ENCODE results near the gene HECW1.

HECW1 gene

DNA sequence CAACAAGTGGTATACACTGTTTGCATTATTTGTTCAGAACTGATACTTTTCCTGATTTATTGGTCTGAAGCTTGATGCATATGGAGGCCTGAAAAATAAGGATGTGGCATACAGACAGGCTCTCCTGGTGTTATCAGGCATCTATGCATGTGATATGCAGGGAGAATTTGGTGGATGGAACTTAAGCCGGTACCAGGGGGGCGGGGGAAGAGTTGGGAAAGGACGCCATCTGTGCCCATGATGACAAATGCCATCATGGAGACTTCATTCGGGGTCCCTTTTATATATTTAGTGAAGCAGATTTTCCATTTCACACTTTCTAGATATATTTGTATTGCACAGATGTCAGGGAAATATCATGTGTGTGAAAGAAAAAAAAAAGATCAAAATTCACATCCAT is 5.4 kb downstream of the HECW1 start:
- CTCF ChIA-PET: no interaction called here
- WGBS (ENCODE audit: insufficient coverage): 90% methylated on average over 2 of the region's 4 CpGs
- Histone ChIP-seq H3K4me1 (ENCODE audit: control extremely low read depth in 1 of 4, control insufficient read depth in 4 of 4, insufficient read depth in 4 of 4, low read length in 3 of 4) (peaks cover 0 to 12% (median 6%) of the 10 kb centered on the region in 4 experiments), H3K9me3 (ENCODE audit: control extremely low read depth in 1 of 5, control insufficient read depth in 4 of 5, insufficient read depth in 2 of 5, low read depth in 1 of 5, low read length in 4 of 5) (peaks cover 0 to 2% (median 0%) of the 10 kb centered on the region in 5 experiments), H3K27me3 (replicated peaks in 2 of 5; ENCODE audit: control insufficient read depth in 4 of 5, insufficient read depth in 5 of 5, low read length in 4 of 5) (peaks cover 12 to 81% (median 51%) of the 10 kb centered on the region in 5 experiments), H3K36me3 (ENCODE audit: control insufficient read depth in 4 of 4, insufficient read depth in 4 of 4, low read length in 3 of 4) (no peaks in the 10 kb centered on the region), H3K27ac (ENCODE audit: insufficient read depth in 1 of 2, low read depth in 1 of 2, low read length in 2 of 2, poor library complexity in 1 of 2, severe bottlenecking in 2 of 2) (no peak overlapping the region), H3K4me3 (ENCODE audit: control insufficient read depth in 1 of 7, extremely low read depth in 1 of 7, insufficient read depth in 4 of 7, low read depth in 2 of 7, low read length in 6 of 7) (no peak overlapping the region)
- POLR2A ChIA-PET: no interaction called here
- DNase-seq: no peak

DNA sequence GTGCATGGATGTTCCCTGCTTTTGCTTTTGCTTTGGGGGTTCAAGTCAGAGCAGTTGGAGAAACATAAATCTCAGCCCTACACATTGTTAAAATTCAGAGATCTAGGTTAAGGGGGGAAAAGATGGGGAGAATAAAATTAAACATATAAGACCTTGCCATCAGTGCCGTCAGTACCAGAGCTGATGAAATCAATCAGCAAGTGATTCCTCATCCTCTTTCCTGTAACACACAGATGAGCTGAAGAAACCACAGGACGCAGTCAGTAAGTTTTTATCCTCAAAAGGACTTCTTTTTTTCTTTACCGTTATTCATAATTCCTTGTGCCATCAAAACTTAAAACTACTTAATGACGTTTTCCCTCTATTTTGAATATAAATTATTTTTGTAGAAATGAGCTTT is 5.9 kb downstream of the HECW1 start:
- peaks cover 0 to 7% (median 4%) of the 10 kb centered on the region in 4 experiments for H3K4me1 ChIP-seq (ENCODE audit: control extremely low read depth in 1 of 4, control insufficient read depth in 4 of 4, insufficient read depth in 4 of 4, low read length in 3 of 4)
- WGBS (ENCODE audit: insufficient coverage): no CpG with 5 or more reads among the region's 4 CpGs
- H3K9me3 ChIP-seq (ENCODE audit: control extremely low read depth in 1 of 5, control insufficient read depth in 4 of 5, insufficient read depth in 2 of 5, low read depth in 1 of 5, low read length in 4 of 5): peaks cover 0 to 2% (median 0%) of the 10 kb centered on the region in 5 experiments
- peaks cover 12 to 80% (median 46%) of the 10 kb centered on the region in 5 experiments for H3K27me3 ChIP-seq (replicated peaks in 2 of 5; ENCODE audit: control insufficient read depth in 4 of 5, insufficient read depth in 5 of 5, low read length in 4 of 5)
- H3K36me3 ChIP-seq (ENCODE audit: control insufficient read depth in 4 of 4, insufficient read depth in 4 of 4, low read length in 3 of 4): no peaks in the 10 kb centered on the region
- ChIA-PET POLR2A (no interaction called here), CTCF (no interaction called here)
- DNase-seq: no peak
- H3K4me3 ChIP-seq (ENCODE audit: control insufficient read depth in 1 of 7, extremely low read depth in 1 of 7, insufficient read depth in 4 of 7, low read depth in 2 of 7, low read length in 6 of 7): no peak overlapping the region
- H3K27ac ChIP-seq (ENCODE audit: insufficient read depth in 1 of 2, low read depth in 1 of 2, low read length in 2 of 2, poor library complexity in 1 of 2, severe bottlenecking in 2 of 2): no peak overlapping the region

DNA sequence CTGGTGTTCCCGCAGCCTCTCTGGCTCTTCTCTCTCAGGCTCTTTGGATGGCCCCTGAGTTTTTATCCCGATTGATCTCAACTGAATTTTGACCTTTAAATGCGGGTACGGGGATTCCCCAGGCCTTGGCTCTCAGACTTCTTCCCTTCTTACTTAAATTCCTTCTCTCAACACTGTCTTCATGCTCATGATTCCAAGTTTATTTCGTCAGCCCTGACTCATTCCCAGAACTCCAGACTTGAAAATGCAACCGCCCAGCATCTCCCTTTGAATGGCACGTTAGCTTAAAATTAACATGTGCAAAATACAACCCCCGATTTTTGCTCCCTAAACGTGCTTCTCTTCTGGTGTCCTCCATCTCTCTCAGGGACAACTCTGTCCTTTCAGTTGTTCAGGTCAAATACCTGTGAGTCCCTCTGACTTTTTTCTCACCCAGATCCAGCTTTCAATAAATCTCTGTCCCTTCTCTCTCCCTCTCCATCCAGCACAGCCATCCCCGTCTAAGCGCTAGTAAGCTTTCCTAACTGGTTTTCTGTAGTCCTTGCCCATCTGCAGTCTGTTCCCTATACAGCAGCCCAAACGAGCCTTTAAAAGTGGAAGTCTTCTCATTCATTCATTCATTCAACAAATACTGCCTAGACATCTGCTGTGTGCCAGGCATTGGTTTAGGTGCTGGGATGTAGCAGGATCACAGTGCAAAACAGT is 7.1 kb downstream of the HECW1 start:
- DNase-seq: no peak
- Histone ChIP-seq H3K4me3 (ENCODE audit: control insufficient read depth in 1 of 7, extremely low read depth in 1 of 7, insufficient read depth in 4 of 7, low read depth in 2 of 7, low read length in 6 of 7) (no peak overlapping the region), H3K36me3 (ENCODE audit: control insufficient read depth in 4 of 4, insufficient read depth in 4 of 4, low read length in 3 of 4) (no peaks in the 10 kb centered on the region), H3K27me3 (replicated peaks in 2 of 5; ENCODE audit: control insufficient read depth in 4 of 5, insufficient read depth in 5 of 5, low read length in 4 of 5) (peaks cover 4 to 73% (median 34%) of the 10 kb centered on the region in 5 experiments), H3K27ac (ENCODE audit: insufficient read depth in 1 of 2, low read depth in 1 of 2, low read length in 2 of 2, poor library complexity in 1 of 2, severe bottlenecking in 2 of 2) (no peak overlapping the region), H3K9me3 (ENCODE audit: control extremely low read depth in 1 of 5, control insufficient read depth in 4 of 5, insufficient read depth in 2 of 5, low read depth in 1 of 5, low read length in 4 of 5) (no peaks in the 10 kb centered on the region), H3K4me1 (ENCODE audit: control extremely low read depth in 1 of 4, control insufficient read depth in 4 of 4, insufficient read depth in 4 of 4, low read length in 3 of 4) (no peaks in the 10 kb centered on the region)
- CTCF ChIA-PET: no interaction called here
- 81% methylated on average over 10 of the region's 12 CpGs for WGBS (ENCODE audit: insufficient coverage)
- POLR2A ChIA-PET: no interaction called here

DNA sequence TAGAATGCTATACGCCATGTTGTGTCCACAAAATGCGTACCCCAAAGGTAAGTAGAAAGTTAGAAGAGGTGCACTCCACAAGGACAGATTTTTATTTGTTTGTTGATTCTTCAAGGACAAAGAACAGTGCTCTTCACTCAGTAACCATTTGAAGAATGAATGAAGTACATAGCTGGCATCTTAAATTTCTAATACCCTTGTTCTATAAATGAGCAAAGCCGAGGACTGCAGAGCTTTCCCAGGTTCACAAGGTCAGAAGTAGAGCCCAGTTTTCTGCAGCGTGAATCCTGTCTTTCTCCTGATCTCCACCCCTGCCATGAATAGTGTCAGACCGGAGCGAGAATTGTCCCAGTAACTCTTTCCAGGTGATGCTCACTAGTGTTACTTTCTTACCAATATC is 9.5 kb downstream of the HECW1 start:
- Histone ChIP-seq H3K27ac (ENCODE audit: insufficient read depth in 1 of 2, low read depth in 1 of 2, low read length in 2 of 2, poor library complexity in 1 of 2, severe bottlenecking in 2 of 2) (no peak overlapping the region), H3K9me3 (ENCODE audit: control extremely low read depth in 1 of 5, control insufficient read depth in 4 of 5, insufficient read depth in 2 of 5, low read depth in 1 of 5, low read length in 4 of 5) (no peaks in the 10 kb centered on the region), H3K27me3 (replicated peaks in 2 of 5; ENCODE audit: control insufficient read depth in 4 of 5, insufficient read depth in 5 of 5, low read length in 4 of 5) (peaks cover 0 to 50% (median 17%) of the 10 kb centered on the region in 5 experiments), H3K4me3 (ENCODE audit: control insufficient read depth in 1 of 7, extremely low read depth in 1 of 7, insufficient read depth in 4 of 7, low read depth in 2 of 7, low read length in 6 of 7) (no peak overlapping the region), H3K4me1 (ENCODE audit: control extremely low read depth in 1 of 4, control insufficient read depth in 4 of 4, insufficient read depth in 4 of 4, low read length in 3 of 4) (no peaks in the 10 kb centered on the region), H3K36me3 (ENCODE audit: control insufficient read depth in 4 of 4, insufficient read depth in 4 of 4, low read length in 3 of 4) (no peaks in the 10 kb centered on the region)
- POLR2A ChIA-PET: no interaction called here
- no peak for DNase-seq
- CTCF ChIA-PET: interaction anchor here (1.6 kb wide), 1 partner anchor 14 kb away, joined by 6 read pairs; no protein-coding TSS in a partner anchor
- WGBS (ENCODE audit: insufficient coverage): 87% methylated on average over 3 of the region's 6 CpGs

DNA sequence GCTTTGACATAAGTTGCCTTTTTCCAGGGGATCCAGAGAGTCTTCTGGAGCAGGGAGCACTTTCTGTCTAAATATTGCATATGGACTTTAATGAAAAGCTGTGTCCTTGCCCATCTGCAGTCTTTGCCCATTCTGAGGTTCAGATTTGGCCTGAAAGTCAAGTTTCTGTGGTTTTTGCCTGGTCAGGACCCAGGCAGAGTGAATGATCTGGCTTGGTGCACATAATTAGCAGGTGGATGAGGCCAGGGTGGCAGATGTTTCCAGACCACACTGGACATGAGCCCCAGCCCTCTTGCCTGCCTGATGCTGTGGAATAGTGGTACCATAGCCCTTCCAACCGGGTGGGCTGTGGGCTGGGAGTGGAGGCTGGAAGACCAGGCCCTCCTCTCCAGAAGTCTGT is 11.0 kb downstream of the HECW1 start:
- Histone ChIP-seq H3K9me3 (ENCODE audit: control extremely low read depth in 1 of 5, control insufficient read depth in 4 of 5, insufficient read depth in 2 of 5, low read depth in 1 of 5, low read length in 4 of 5) (no peaks in the 10 kb centered on the region), H3K4me3 (ENCODE audit: control insufficient read depth in 1 of 7, extremely low read depth in 1 of 7, insufficient read depth in 4 of 7, low read depth in 2 of 7, low read length in 6 of 7) (no peak overlapping the region), H3K4me1 (ENCODE audit: control extremely low read depth in 1 of 4, control insufficient read depth in 4 of 4, insufficient read depth in 4 of 4, low read length in 3 of 4) (no peaks in the 10 kb centered on the region), H3K27me3 (replicated peaks in 2 of 5; ENCODE audit: control insufficient read depth in 4 of 5, insufficient read depth in 5 of 5, low read length in 4 of 5) (peaks cover 0 to 43% (median 14%) of the 10 kb centered on the region in 5 experiments), H3K27ac (ENCODE audit: insufficient read depth in 1 of 2, low read depth in 1 of 2, low read length in 2 of 2, poor library complexity in 1 of 2, severe bottlenecking in 2 of 2) (no peak overlapping the region), H3K36me3 (ENCODE audit: control insufficient read depth in 4 of 4, insufficient read depth in 4 of 4, low read length in 3 of 4) (no peaks in the 10 kb centered on the region)
- no peak for DNase-seq
- POLR2A ChIA-PET: no interaction called here
- WGBS (ENCODE audit: insufficient coverage): 100% methylated on average over 1 of the region's 1 CpG
- CTCF ChIA-PET: no interaction called here

DNA sequence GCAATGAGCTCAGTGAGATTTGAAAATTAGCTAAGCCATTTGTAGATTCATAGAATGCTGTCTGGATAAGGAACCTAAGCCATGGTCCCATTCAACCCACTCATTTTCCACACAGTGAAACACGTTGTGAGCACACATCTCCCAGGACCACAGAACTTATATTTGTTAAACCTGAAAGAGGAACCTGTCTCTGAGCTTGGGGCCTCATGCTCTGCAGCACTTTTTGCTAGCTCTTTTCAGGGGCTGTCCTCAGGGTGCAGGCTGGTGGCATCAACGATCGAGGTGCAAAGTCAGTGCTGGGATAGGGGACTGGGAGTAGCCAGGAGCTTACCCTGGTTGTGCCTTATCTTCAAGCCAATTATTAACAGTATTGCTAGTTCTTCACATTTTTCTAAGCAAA is 11.9 kb downstream of the HECW1 start:
- DNase-seq: no peak
- ChIA-PET CTCF (no interaction called here), POLR2A (no interaction called here)
- H3K27ac ChIP-seq (ENCODE audit: insufficient read depth in 1 of 2, low read depth in 1 of 2, low read length in 2 of 2, poor library complexity in 1 of 2, severe bottlenecking in 2 of 2): no peak overlapping the region
- H3K36me3 ChIP-seq (ENCODE audit: control insufficient read depth in 4 of 4, insufficient read depth in 4 of 4, low read length in 3 of 4): no peaks in the 10 kb centered on the region
- no peaks in the 10 kb centered on the region for H3K4me1 ChIP-seq (ENCODE audit: control extremely low read depth in 1 of 4, control insufficient read depth in 4 of 4, insufficient read depth in 4 of 4, low read length in 3 of 4)
- 33% methylated on average over 1 of the region's 3 CpGs for WGBS (ENCODE audit: insufficient coverage)
- H3K4me3 ChIP-seq (ENCODE audit: control insufficient read depth in 1 of 7, extremely low read depth in 1 of 7, insufficient read depth in 4 of 7, low read depth in 2 of 7, low read length in 6 of 7): no peak overlapping the region
- H3K27me3 ChIP-seq (replicated peaks in 2 of 5; ENCODE audit: control insufficient read depth in 4 of 5, insufficient read depth in 5 of 5, low read length in 4 of 5): peaks cover 0 to 35% (median 11%) of the 10 kb centered on the region in 5 experiments
- H3K9me3 ChIP-seq (ENCODE audit: control extremely low read depth in 1 of 5, control insufficient read depth in 4 of 5, insufficient read depth in 2 of 5, low read depth in 1 of 5, low read length in 4 of 5): no peaks in the 10 kb centered on the region

DNA sequence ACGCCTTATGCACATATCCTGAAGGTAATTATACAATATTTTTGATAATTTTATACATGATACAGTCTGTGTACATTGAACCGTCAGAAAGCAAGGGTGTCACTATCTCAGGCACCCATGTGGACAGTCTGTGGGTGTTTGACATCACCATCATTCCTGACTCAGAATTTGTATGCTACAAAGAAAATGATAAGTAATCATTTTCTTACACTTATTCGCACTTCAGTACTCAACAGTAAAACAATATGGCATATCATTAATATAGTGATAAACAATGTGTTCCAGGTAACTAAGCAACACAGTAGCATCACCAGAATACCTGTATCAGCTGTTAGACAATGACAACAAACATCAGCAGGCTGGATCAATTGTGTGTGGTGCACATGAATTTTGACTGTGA is 17.9 kb downstream of the HECW1 start:
- Histone ChIP-seq H3K27ac (ENCODE audit: insufficient read depth in 1 of 2, low read depth in 1 of 2, low read length in 2 of 2, poor library complexity in 1 of 2, severe bottlenecking in 2 of 2) (no peak overlapping the region), H3K27me3 (replicated peaks in 2 of 5; ENCODE audit: control insufficient read depth in 4 of 5, insufficient read depth in 5 of 5, low read length in 4 of 5) (peaks cover 0 to 9% (median 0%) of the 10 kb centered on the region in 5 experiments), H3K9me3 (ENCODE audit: control extremely low read depth in 1 of 5, control insufficient read depth in 4 of 5, insufficient read depth in 2 of 5, low read depth in 1 of 5, low read length in 4 of 5) (no peaks in the 10 kb centered on the region), H3K36me3 (ENCODE audit: control insufficient read depth in 4 of 4, insufficient read depth in 4 of 4, low read length in 3 of 4) (no peaks in the 10 kb centered on the region), H3K4me3 (ENCODE audit: control insufficient read depth in 1 of 7, extremely low read depth in 1 of 7, insufficient read depth in 4 of 7, low read depth in 2 of 7, low read length in 6 of 7) (no peak overlapping the region), H3K4me1 (ENCODE audit: control extremely low read depth in 1 of 4, control insufficient read depth in 4 of 4, insufficient read depth in 4 of 4, low read length in 3 of 4) (no peaks in the 10 kb centered on the region)
- ChIA-PET CTCF (no interaction called here), POLR2A (no interaction called here)
- no peak for DNase-seq
- no CpG with 5 or more reads among the region's 3 CpGs for WGBS (ENCODE audit: insufficient coverage)

Data from common myeloid progenitor, CD34-positive (primary cell).